ENCODE measurements around the gene RNGTT. TPM values are rescaled to one million over a fixed set of nuclear protein-coding genes. Genes with fewer than 3 reads are reported as not detected.
"Not testable (repeated sequence)": the region's sequence is repeated elsewhere in the genome, so short reads cannot be mapped to it uniquely, and the experiment has no call there.

The RNGTT gene
- total RNA-seq, 2 donors from 2014 or later: 13.5 to 20.5 TPM

GRCh38 chr6:88933521-88933920 is 29.9 kb downstream of the RNGTT start:
- no peaks in the 10 kb centered on the region for H3K27me3 ChIP-seq (replicated peaks; ENCODE audit: insufficient read depth)
- ATAC-seq (ENCODE audit: insufficient number of reproducible peaks, low FRiP score, low read depth) (no peak), DNase-seq (ENCODE audit: low spot score) (no peak)
- H3K4me1 ChIP-seq (ENCODE audit: control insufficient read depth in 1 of 2, low read depth in 2 of 2): no peaks in the 10 kb centered on the region
- H3K36me3 ChIP-seq: peaks cover 13% of the 10 kb centered on the region
- TF ChIP-seq CTCF (IDR thresholded peaks at IDR 0.05): no peak
- no peak overlapping the region for H3K27ac ChIP-seq
- peaks cover 6% of the 10 kb centered on the region for H3K9me3 ChIP-seq
- H3K4me3 ChIP-seq: no peak overlapping the region

- not testable (repeated sequence) for H3K9me3 ChIP-seq; H3K27me3 ChIP-seq (replicated peaks; ENCODE audit: insufficient read depth); H3K27ac ChIP-seq; DNase-seq (ENCODE audit: low spot score); H3K4me1 ChIP-seq (ENCODE audit: control insufficient read depth in 1 of 2, low read depth in 2 of 2); H3K4me3 ChIP-seq; ATAC-seq (ENCODE audit: insufficient number of reproducible peaks, low FRiP score, low read depth)
- H3K36me3 ChIP-seq: peaks cover 17% of the 10 kb centered on the region
Observed at GRCh38 chr6:88932019-88932418, 31.4 kb downstream of the RNGTT start.

GRCh38 chr6:88922775-88923548 is 40.5 kb downstream of the RNGTT start:
- Histone ChIP-seq H3K4me1 (ENCODE audit: control insufficient read depth in 1 of 2, low read depth in 2 of 2) (no peaks in the 10 kb centered on the region), H3K4me3 (no peak overlapping the region), H3K27ac (no peak overlapping the region), H3K36me3 (peaks cover under 1% of the 10 kb centered on the region), H3K9me3 (no peaks in the 10 kb centered on the region), H3K27me3 (replicated peaks; ENCODE audit: insufficient read depth) (no peaks in the 10 kb centered on the region)
- no peak for TF ChIP-seq CTCF (IDR thresholded peaks at IDR 0.05)
- ATAC-seq (ENCODE audit: insufficient number of reproducible peaks, low FRiP score, low read depth) (no peak), DNase-seq (ENCODE audit: low spot score) (no peak)

GRCh38 chr6:88921734-88922133 is 41.7 kb downstream of the RNGTT start:
- Histone ChIP-seq H3K27me3 (replicated peaks; ENCODE audit: insufficient read depth) (no peaks in the 10 kb centered on the region), H3K36me3 (no peaks in the 10 kb centered on the region), H3K4me3 (no peak overlapping the region), H3K27ac (no peak overlapping the region), H3K4me1 (ENCODE audit: control insufficient read depth in 1 of 2, low read depth in 2 of 2) (no peaks in the 10 kb centered on the region), H3K9me3 (no peaks in the 10 kb centered on the region)
- no peak for TF ChIP-seq CTCF (IDR thresholded peaks at IDR 0.05)
- no peak for ATAC-seq (ENCODE audit: insufficient number of reproducible peaks, low FRiP score, low read depth)
- no peak for DNase-seq (ENCODE audit: low spot score)

GRCh38 chr6:88920774-88921733 is 42.4 kb downstream of the RNGTT start:
- H3K36me3 ChIP-seq: no peaks in the 10 kb centered on the region
- H3K27me3 ChIP-seq (replicated peaks; ENCODE audit: insufficient read depth): no peaks in the 10 kb centered on the region
- H3K27ac ChIP-seq: no peak overlapping the region
- DNase-seq (ENCODE audit: low spot score) (no peak), ATAC-seq (ENCODE audit: insufficient number of reproducible peaks, low FRiP score, low read depth) (no peak)
- no peak for TF ChIP-seq CTCF (IDR thresholded peaks at IDR 0.05)
- no peak overlapping the region for H3K4me3 ChIP-seq
- no peaks in the 10 kb centered on the region for H3K4me1 ChIP-seq (ENCODE audit: control insufficient read depth in 1 of 2, low read depth in 2 of 2)
- no peaks in the 10 kb centered on the region for H3K9me3 ChIP-seq
